Stimulated activated CD4-positive, alpha-beta T cell treated with anti-CD3 and anti-CD28 coated beads, Interleukin-12 subunit alpha, Interleukin-12 subunit beta, amount 100 ng/mL, for 24 hours (primary cell): ENCODE measurements around the gene PIKFYVE.
"Not testable (repeated sequence)": the region's sequence is repeated elsewhere in the genome, so short reads cannot be mapped to it uniquely, and the experiment has no call there.

Experiments used
- DNase-seq, 2 experiments: peaks; one replicate each; pipeline ENCODE4 v3.0.0-alpha.2; 2020; ENCODE audit warnings: low read depth in 2 of 2

PIKFYVE gene, protein sequence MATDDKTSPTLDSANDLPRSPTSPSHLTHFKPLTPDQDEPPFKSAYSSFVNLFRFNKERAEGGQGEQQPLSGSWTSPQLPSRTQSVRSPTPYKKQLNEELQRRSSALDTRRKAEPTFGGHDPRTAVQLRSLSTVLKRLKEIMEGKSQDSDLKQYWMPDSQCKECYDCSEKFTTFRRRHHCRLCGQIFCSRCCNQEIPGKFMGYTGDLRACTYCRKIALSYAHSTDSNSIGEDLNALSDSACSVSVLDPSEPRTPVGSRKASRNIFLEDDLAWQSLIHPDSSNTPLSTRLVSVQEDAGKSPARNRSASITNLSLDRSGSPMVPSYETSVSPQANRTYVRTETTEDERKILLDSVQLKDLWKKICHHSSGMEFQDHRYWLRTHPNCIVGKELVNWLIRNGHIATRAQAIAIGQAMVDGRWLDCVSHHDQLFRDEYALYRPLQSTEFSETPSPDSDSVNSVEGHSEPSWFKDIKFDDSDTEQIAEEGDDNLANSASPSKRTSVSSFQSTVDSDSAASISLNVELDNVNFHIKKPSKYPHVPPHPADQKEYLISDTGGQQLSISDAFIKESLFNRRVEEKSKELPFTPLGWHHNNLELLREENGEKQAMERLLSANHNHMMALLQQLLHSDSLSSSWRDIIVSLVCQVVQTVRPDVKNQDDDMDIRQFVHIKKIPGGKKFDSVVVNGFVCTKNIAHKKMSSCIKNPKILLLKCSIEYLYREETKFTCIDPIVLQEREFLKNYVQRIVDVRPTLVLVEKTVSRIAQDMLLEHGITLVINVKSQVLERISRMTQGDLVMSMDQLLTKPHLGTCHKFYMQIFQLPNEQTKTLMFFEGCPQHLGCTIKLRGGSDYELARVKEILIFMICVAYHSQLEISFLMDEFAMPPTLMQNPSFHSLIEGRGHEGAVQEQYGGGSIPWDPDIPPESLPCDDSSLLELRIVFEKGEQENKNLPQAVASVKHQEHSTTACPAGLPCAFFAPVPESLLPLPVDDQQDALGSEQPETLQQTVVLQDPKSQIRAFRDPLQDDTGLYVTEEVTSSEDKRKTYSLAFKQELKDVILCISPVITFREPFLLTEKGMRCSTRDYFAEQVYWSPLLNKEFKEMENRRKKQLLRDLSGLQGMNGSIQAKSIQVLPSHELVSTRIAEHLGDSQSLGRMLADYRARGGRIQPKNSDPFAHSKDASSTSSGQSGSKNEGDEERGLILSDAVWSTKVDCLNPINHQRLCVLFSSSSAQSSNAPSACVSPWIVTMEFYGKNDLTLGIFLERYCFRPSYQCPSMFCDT (N-terminal part only)

DNA sequence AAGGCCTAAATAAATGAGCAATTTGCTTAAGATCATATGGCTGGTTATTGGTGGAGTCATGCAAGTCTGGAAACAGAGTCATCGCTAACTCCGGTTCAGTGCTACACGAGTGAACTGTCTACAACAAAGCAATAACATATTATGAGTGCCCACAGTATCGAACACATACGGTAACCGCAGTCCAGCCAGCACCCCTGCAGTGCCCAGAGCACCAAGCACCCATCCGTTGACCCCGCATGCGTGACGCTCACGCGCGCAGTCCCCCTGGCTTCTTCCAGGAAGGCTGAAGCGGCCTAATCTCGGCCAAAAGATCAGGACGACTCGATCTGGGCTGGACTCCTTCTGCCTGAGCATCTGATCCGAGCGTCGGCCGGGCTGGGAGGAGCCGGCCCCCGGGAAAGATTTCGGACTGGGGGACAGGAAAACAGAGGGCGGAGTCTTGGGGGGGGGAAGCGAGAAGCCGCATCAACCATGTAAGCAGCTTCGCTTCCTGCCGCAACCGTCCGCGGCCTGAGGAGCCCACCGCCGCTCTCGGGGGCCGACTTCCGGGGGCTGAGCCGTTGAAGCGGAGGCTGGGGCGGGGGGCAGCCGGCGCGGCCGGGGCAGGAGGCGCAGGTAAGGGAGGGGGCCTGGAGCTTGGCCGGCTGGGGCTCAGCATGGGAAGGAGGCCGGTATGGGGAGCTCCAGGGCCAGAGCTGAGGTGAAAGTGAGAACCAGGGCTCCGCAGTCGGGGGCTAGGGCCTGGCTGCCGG is at the start of gene PIKFYVE:
PIKFYVE (plus strand) TSS at position 455 of the 752 bp plus-strand sequence. CDS start 5,265 bp downstream, outside the sequence.
- DNase-seq: peak; percentile 80 to 84

DNA sequence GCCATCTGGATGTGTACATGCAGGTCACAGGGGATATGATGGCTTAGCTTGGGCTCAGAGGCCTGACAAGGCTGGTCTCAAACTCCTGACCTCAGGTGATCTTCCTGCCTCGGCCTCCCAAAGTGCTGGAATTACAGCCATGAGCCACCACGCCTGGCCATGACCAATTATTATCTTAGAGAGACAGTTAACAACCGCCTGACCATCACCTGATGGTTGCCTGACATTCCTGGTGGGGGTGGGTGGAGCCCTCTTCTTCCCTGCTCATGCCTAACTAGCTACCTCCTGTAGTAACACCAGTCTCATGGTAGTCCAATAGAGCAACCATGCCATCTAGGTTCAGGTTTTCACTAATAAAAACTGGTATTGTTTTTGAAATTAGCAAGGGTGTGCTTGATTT is 44.2 kb upstream of the PIKFYVE start:
- DNase-seq: not testable (repeated sequence)

DNA sequence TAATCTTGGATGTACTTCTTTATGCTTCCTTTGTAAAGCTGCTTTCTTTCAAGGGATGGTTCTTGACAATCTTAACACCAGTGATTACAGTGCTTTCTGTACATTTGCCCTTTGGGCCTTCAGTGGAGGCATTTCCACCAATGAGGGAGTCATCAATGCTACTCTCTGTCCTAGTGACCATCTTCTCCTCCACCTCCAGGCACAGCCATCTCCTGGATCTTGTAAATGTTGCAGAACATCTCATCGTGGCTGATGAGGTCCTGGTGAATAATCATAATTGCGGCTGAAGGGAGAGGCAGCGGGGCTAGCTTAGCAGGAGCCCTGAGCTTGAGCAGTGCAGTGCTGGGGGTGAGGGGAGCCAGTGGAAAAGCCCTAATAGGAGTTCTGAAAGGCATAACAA is 43.7 kb upstream of the PIKFYVE start:
- DNase-seq: no peak

DNA sequence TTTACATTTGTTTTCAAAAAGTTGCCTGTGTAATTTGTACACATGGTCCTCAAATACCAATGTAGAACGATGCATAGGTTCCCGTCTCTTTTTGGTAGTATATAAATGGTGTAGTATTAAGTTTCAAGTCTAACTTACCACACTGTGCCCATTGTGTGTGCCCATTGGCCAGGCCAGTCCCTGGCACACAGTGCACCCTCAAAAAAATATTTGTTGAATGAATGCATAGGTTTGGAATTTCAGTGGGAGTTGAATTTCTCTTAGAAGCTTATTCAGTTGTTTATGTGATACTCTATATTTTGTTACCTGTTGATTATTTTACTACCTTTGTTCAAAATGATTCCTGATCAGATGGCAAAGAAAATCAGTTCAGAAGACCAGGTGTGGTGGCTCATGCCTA is 41.3 kb upstream of the PIKFYVE start:
- DNase-seq: no peak

DNA sequence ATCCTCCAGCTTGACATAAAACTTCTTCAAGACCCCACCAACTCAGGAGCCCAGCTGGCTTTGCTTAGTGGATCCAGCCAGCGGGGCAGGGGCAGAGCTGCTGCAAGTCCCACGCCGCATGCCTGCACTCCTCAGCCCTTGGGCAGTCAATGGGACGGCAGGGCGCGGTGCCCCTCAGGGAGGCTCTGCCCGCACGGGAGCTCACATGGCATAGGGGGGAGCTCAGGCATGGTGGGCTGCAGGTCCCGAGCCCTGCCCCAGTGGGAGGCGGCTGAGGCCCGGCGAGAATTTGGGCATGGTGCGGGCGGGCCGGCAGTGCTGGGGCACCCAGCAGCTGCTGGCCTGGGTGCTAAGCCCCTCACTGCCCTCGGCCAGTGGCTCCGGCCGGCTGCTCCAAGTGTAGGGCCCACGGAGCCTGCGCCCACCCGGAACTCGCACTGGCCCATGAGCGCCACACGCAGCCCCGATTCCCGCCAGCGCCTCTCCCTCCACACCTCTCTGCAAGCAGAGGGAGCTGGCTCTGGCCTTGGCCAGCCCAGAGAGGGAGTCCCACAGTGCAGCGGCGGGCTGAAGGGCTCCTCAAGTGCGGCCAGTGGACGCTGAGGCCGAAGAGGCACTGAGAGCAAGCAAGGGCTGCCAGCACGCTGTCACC is 38.3 kb upstream of the PIKFYVE start:
- DNase-seq: no peak

DNA sequence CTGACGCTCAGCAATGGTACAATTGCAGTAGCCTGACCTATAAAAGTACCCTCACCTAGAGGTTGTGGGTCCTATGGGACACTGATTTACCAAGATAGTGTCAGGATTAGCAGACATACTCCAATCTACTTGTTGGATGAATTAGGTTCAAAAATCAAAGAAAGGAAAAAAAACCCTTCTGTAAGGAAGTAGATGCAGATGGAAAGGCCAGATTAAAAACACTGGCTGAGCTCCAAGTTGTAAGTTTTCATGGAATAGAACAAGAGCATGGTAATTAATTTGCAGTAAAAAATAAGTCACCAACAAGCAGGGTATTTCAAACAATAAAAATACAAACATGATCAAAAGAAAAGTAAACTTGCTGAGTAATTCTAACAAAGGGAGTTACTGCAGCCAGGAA is 37.6 kb upstream of the PIKFYVE start:
- DNase-seq: no peak

DNA sequence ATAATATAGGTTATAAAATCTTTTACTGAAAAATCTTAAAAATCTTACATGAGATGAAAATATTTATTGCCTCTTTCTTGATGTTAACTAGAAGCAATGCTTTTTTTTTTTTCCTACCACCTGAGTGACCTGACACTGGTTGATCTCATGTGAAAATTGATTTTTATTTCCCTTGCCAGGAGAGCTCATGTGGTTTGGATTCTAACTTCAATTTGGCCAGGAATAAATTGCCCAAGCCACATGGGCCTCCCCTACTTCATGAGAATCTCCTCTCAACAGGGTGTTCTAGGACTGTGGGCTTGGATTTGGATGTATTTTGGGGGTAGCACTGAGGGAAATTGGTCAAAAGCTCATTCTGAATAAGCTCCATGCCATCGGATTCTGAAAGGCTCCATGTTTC is 31.3 kb upstream of the PIKFYVE start:
- DNase-seq: no peak

DNA sequence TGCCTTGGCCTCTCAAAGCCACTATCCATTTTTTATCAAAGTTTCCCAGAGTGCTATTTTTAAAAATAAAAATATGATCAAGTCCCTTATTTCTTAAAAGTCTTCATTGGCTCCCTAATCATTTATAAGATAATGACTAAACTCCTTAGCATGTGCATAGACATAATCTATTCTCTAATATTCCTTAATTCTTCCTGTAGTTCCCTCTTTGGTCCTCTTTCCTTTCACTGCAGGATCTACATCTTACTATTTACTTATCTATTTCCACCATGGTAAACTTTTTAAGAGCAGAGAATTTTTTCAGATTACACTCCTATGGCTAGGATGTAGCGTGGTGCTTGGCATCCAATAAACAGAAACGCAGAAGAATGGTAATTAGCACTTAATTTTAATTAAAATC is 30.2 kb upstream of the PIKFYVE start:
- DNase-seq: no peak

DNA sequence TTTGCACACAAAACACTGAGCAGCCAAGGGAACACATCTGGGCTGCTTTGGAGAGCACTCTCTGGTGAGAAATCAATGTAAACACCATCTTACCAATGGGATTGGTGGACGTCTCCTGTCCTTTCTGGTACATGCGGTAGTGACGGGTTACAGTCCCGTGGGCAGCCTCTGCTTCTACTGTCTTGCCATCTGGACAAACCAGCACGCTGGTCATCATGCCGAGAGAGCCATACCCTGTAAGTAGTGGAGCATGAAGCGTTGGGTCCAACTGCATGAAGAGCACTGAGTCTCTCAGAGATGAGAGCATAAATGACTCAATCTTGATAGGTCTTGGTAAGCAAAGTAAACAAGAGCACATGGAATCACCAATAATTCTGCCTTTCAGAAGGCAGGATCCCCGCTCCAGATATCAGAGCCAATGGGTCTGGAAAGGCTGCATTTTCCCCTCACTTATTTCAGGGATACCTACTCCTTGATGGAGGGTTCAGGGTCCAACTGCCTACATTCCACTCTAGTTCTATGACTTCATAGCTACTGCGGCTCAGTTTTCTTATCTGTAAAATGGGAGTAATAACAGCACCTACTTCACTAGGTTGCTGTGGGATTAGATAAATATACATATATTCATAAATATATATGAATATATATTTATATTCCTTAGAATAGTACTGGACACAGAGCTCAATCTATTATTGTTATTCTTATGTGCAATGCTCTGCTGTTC is 26.1 kb upstream of the PIKFYVE start:
- DNase-seq: no peak

DNA sequence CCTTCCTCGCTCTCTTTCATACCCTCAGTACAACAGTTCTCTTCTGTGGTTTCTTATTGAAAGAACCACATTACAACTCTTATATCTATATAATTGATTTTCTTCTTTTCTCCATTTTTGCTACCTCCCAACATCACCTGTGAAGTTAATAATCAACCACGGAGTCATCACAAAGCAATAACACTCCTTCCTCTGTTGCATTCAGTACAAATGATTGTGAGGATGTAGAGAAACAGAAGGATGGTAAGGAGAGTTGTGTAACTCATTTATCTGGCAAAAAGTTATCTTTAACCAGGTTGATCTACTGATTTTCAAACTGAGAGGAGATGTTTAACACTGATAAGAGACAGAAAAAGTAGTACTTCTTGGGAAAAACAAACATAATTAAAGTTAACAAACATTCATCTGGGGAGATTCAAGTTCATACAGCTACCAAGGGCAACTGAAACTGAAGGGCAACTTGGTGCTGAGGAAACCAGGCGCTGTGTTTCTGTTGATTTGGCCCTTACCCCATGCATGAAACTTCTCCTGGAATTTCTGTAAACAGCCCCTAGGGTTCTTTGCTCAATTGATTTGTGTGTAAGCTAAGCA is 25.3 kb upstream of the PIKFYVE start:
- DNase-seq: no peak

DNA sequence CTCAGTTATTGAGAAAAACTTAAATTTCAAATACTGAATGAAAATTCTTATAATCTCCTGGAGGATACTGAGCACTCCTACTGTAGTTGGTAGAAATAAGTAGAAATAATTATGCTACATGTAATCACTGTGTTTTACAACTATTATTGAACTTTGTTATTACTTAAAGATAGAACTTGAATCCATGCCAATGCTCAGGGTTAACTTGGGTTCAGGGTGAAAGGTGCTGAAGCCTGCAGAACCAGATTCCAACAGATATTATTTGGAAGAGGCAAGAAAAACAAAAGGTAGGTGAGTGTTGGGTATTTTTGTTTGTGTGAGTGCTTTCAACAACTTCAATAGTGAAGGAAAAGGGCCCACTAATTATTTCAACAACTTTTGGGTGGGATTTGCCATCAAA is 21.6 kb upstream of the PIKFYVE start:
- no peak for DNase-seq

DNA sequence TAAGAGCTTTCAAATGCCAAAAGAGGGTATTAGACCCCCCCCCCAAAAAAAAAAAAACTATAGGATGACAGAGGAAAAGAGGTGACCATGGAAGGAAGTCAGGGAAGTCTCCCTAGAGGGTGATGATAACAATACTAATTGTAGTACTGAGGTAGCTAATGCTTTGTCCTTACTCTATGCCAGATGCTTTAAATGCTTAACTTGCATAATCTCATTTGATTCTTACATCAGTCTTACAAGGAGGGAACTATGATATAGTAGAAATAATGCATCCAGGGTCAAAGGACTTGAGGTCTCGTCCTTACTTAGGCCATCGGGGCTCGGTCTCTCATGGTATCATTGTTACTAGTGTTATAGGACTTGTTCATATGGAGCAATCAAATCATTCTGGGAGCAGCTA is 20.3 kb upstream of the PIKFYVE start:
- no peak for DNase-seq

DNA sequence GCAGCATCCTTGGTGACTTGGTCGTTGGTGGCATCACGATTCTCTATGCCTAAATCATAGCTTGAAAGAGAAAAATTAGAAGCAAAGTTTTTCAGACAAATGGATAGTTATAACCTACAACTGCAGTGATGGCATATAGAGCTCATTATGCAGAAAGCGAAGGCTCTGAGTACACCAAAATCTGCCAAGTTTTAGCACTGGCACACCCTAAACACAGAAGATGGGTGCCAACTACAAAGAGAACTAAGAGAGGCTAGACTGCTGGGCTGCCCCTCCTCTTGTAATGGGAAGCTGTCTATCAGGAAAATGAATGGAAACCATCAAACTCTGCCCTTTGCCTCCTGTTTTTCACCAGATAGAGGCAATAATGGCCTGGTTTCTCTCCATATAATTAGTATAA is 17.5 kb upstream of the PIKFYVE start:
- no peak for DNase-seq

DNA sequence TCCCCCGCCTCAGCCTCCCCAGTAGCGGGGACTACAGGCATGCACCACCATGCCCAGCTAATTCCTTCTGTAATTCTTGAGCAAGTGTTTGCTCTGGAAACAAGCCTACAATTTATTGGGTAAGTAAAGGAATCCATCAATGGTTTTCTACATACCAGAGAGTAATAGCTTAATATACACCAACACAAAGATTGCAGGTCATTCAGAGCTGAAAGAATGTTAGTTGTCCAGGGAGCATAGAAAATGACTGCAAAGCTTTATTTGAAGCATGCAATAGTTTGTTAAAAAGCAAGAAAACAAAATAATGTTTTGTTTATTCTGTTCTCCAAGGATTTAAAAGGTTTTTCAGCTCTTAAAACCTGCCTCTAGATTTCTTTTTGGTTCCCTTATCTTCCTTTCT is 16.8 kb upstream of the PIKFYVE start:
- no peak for DNase-seq

DNA sequence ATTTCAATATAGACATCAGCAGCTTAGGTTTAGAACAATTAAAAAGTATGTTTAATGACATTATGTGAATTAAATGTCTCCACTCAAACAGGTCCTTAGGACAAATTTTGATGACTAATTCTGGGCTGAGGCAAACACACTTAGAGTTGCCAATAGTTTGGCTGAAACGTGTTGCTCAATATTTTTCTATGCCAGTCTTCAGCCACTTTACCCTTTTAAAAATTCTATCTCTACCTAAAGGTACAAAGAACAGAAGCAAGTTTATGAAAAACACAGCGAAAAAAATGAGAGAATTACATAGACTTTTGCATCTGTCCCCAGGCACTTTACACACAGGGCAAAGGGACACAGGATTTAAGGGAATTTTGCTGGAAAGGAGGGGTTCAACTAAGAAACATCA is 15.7 kb upstream of the PIKFYVE start:
- no peak for DNase-seq

DNA sequence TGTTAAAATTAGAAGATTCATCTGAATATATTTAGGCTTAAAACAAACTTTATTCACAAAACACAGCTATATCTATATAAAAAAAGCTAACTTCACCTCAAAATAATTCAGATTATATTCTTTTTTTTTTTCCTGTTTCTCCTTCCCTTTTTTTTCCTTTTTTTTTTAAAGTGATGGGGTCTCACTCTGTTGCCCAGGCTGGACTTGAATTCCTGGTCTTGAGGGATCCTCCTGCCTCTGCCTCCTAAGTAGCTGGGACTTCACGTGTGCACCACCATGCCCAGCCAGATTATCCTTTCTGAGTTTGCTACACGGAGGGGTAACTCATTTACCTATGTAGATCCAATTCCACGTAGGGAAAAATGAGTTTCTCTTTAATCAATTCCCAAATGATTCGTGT is 15.0 kb upstream of the PIKFYVE start:
- DNase-seq: no peak

DNA sequence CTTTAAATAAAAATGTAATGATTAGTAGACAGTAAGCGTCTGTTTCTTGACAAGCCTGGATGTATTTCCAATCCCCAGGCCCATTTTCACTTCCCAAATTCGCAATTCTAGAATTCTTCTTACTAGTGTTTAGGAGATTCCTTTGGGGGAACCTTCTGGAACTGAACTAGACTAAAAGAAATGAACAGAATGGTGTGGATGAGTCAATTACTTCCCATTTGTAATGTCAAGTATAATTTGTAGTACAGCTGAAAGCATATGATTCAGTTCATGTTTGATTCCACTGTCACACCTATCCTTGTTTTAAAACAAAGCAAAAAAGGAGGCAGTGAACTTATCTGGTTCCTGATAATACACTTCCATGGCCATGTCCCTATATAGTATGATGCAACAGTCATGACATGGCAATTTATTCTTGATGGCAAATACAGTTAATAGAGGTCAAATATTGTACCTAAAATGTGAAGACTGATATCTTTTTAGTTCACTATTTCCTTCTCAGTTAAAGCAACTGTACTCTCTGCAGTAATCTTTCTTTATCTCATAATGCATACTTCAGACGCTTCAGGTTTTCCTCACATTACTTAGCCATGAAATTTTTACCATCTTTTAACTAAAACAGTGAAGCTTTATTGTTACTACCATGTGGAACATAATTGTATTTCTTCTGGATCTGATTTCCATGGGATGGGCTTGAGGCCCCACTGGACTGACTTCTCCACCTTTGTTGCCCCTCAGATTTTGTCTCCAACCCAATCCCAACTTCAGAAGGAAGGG is 13.2 kb upstream of the PIKFYVE start:
- no peak for DNase-seq

DNA sequence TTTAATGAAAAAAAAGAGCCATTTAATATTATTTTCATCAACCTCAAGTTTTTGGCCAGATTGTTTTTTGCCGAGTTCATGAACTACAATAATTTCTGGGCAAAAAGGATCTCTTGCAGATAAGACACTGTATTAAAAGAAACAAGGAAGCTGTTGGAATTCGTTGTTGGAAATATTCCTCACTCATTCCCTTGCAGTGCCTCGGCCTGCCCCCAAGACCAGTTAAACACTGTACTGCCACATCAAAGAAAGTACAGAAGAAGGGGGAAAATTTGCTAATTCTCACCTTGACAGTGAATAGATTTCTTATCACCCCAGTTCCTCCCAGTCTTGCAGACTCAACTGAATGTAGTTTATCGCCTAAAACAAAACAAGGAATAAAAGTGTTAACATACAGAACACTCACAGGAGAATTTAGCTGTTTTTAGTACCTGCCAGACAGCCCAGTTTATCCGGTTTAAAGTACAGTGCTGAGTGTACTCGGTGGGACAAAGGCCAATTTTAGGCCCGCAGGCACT is 12.4 kb upstream of the PIKFYVE start:
- no peak for DNase-seq
